ENCODE results near the gene CDKN1A.
"Not testable (repeated sequence)": the region's sequence is repeated elsewhere in the genome, so short reads cannot be mapped to it uniquely, and the experiment has no call there.

The CDKN1A gene

DNA sequence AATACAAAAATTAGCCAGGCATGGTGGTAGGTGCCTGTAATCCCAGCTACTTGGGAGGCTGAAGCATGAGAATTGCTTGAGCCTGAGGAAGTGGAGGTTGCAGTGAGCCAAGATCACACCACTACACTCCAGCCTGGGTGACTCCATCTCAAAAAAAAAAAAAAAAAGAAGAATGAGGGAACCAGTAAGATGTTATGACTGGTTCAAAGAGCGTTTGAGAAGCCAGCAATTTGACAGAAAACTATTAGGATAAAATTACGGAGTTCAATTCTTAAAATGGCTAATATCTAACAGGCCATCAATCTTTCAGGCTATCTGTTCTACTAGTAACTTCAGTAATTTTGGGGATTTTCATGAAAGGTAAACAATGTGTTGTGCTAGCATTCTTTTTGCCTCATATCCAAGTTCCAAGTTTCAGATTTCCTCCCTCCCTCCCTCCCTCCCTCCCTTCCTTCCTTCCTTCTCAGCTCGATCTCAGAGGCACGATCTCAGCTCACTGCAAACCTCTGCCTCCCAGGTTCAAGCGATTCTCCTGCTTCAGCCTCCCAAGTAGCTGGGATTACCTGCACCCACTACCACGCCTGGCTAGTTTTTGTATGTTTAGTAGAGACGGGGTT lies 26.6 kb downstream of the CDKN1A start:
- H3K9me3 Mint-ChIP-seq; DNase-seq; H3K27ac Mint-ChIP-seq; H3K4me1 Mint-ChIP-seq; H3K36me3 Mint-ChIP-seq (ENCODE audit: low read depth); ATAC-seq; H3K4me3 Mint-ChIP-seq; H3K27me3 Mint-ChIP-seq: not testable (repeated sequence)

DNA sequence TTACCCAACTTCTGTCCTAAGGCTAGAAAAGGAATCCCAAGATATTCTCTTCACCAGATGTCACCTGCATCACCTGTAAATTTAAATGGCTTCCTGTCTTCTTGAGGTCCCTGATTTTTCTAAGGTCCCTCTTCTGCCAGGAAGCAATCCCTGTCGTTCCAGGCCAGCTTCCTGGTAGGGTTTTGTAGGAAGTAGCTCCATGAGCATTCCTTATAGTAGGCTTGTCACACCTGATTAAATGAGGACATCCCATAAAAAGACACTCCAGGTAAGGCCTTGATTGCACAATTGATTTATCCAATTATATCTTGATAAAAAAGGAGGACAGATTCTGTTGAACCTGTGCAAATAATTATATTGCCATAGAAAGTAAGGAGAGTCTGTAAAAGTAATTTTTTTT lies 27.8 kb downstream of the CDKN1A start:
- no peak for ATAC-seq
- no peak overlapping the region for H3K4me3 Mint-ChIP-seq
- peaks cover 2% of the 10 kb centered on the region for H3K4me1 Mint-ChIP-seq

DNA sequence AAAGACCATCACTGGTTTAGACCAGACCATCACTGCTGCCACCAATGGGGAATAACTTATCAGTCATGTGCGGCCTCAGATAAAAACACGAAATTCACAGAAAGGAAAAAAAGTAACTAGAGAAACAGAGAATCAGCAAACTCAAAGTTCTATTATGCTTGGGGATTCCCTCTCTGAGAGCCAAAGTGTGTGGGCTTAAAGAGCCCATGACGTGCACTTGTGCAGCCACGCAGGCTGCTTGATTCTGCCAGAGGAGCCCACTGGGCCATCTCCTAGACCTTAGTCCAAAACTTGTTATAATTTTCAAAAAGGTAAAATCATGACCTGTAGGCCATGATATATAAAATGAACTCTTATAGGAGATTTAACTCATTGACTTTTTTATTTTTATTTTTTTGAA lies 34.3 kb downstream of the CDKN1A start:
- ATAC-seq (no peak), DNase-seq (no peak)
- no peak overlapping the region for H3K27ac Mint-ChIP-seq
- H3K4me1 Mint-ChIP-seq: no peaks in the 10 kb centered on the region
- peaks cover 2% of the 10 kb centered on the region for H3K27me3 Mint-ChIP-seq
- H3K4me3 Mint-ChIP-seq: no peak overlapping the region
- no peaks in the 10 kb centered on the region for H3K36me3 Mint-ChIP-seq (ENCODE audit: low read depth)
- H3K9me3 Mint-ChIP-seq: no peaks in the 10 kb centered on the region

More for the DNA sequence above, 27.8 kb downstream of the CDKN1A start:
- H3K27me3 Mint-ChIP-seq: no peaks in the 10 kb centered on the region
- no peak for DNase-seq
- H3K36me3 Mint-ChIP-seq (ENCODE audit: low read depth): no peaks in the 10 kb centered on the region
- no peaks in the 10 kb centered on the region for H3K9me3 Mint-ChIP-seq
- no peak overlapping the region for H3K27ac Mint-ChIP-seq

DNA sequence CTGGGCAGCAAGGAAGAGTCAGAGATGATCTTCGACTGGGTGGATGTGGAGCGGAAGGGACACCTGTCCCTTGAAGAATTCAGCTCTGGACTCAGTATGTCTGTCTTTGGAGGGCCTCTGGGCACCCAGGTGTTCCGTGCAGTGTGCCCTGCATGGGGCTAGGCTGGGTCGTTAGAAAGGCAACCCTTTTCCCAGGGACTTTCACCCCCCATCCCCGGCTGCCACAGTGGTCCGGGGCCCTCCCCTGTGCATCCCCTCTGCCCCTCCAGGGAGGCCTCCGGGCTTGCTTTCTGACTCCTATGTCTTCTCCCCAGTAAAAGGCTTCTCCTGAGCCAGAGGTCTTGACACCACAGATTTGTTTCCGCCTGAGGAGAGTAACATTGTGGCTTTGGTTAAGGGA lies 35.3 kb downstream of the CDKN1A start:
- ATAC-seq (no peak), DNase-seq (no peak)
- H3K4me3 Mint-ChIP-seq: no peak overlapping the region
- H3K27ac Mint-ChIP-seq: no peak overlapping the region
- H3K9me3 Mint-ChIP-seq: no peaks in the 10 kb centered on the region
- H3K4me1 Mint-ChIP-seq: no peaks in the 10 kb centered on the region
- H3K36me3 Mint-ChIP-seq (ENCODE audit: low read depth): no peaks in the 10 kb centered on the region
- H3K27me3 Mint-ChIP-seq: peaks cover 2% of the 10 kb centered on the region

DNA sequence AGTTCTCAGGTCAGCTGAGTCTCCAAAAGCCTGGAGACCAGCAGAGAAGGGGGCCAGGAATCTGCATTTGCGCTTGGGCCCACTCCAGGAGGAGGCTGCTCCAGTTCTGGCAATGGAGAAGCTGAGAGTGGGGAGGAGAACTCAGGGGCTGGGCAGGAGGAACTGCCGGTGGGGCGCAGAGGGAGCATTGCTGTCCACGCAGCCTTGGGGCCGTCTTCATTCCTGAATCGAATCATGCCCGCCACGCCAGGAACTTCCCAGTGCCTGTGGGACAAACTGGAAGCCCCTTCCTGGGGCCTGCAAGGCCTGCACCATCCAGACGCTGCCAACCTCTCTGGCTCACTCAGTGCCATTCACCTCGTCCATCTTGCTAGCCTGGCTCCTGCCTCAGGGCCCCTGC lies 36.0 kb downstream of the CDKN1A start:
- no peak overlapping the region for H3K27ac Mint-ChIP-seq
- peaks cover 2% of the 10 kb centered on the region for H3K27me3 Mint-ChIP-seq
- no peaks in the 10 kb centered on the region for H3K36me3 Mint-ChIP-seq (ENCODE audit: low read depth)
- no peaks in the 10 kb centered on the region for H3K4me1 Mint-ChIP-seq
- DNase-seq (no peak), ATAC-seq (no peak)
- no peak overlapping the region for H3K4me3 Mint-ChIP-seq
- no peaks in the 10 kb centered on the region for H3K9me3 Mint-ChIP-seq

DNA sequence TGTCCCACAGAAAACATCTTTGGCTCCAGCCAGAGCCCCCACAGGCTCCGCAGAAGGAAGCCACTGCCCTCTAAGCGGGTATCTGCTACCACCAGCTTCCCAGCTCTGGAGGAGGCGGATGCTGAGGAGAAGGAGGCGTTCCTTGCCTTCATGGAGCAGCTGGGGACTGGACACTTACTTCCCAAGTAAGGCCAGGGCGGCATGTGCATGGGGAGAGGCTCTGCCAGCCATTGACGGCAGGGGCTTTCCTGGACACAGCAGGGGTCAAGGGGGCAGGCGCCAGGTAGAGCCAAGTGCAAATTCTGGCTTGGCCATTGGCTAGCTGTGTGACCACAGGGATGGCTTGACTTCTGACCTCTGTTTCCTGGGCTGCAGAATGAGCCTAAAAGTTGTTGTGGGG lies 37.0 kb downstream of the CDKN1A start:
- Mint-ChIP-seq H3K36me3 (ENCODE audit: low read depth) (no peaks in the 10 kb centered on the region), H3K4me3 (no peak overlapping the region), H3K4me1 (no peaks in the 10 kb centered on the region), H3K27me3 (peaks cover 2% of the 10 kb centered on the region), H3K9me3 (no peaks in the 10 kb centered on the region), H3K27ac (no peak overlapping the region)
- DNase-seq (no peak), ATAC-seq (no peak)

DNA sequence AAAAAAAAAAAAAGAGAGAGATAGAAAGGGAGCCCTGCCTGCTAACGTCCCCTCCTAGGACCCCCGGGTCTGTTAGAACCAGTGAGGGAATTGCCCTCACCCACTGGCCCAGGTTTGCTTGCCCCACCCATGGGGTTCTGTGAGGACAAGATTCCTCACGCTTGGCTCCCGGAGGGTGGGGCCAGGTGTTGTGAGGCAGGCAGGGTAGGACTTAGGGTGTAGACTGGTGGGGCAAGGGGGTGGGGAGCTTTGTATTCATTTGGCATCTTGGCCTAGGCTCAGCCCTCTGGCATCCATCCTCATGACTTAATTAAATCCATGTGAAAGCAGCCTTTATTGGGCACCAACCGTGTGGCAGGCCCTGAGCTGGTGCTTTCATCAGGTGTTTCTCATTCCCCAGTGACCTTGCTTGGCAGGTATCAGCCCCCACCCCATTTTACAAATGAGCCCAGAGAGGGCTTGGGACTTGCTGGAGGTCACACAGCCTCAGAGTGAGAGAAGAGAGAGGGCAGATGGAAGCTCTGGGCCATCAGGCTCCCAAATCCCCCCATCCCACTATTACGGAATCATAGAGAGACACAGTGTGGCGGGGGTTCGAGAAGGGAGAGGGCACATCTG lies 38.1 kb downstream of the CDKN1A start:
- Mint-ChIP-seq H3K4me1 (no peaks in the 10 kb centered on the region), H3K4me3 (no peak overlapping the region), H3K27ac (no peak overlapping the region), H3K9me3 (no peaks in the 10 kb centered on the region), H3K36me3 (ENCODE audit: low read depth) (no peaks in the 10 kb centered on the region), H3K27me3 (peaks cover 2% of the 10 kb centered on the region)
- ATAC-seq (no peak), DNase-seq (no peak)

DNA sequence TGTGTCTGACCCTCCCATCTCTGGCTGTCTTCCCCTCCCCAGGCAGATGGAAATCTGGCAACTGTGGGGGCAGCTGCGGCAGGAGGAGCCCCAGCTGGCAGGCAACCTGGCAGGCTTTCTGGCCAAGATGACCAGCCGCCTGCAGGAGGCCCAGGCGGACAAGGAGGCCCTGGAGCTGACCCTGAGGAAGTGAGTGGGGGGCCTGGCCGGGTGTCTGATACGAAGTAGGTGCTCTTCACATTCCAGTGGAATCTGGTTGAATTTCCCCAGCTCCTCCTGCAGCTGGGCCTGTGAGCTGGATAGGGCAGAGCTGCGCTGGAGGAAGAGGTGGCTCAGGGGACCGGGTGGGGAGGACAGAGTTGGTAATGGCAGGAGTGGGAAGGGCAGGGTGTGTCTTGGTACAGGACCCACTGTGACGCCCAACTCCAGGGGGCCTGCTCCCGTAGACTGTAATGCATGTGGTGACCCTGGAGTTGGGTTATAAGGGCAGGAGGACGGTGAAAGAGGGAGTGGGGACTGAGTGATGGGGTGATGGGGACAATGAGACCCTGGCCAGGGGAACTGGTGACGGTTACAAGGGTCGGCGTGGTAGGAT lies 38.8 kb downstream of the CDKN1A start:
- Mint-ChIP-seq H3K27ac (no peak overlapping the region), H3K9me3 (no peaks in the 10 kb centered on the region), H3K4me1 (no peaks in the 10 kb centered on the region), H3K4me3 (no peak overlapping the region), H3K36me3 (ENCODE audit: low read depth) (no peaks in the 10 kb centered on the region), H3K27me3 (no peaks in the 10 kb centered on the region)
- DNase-seq (no peak), ATAC-seq (no peak)

DNA sequence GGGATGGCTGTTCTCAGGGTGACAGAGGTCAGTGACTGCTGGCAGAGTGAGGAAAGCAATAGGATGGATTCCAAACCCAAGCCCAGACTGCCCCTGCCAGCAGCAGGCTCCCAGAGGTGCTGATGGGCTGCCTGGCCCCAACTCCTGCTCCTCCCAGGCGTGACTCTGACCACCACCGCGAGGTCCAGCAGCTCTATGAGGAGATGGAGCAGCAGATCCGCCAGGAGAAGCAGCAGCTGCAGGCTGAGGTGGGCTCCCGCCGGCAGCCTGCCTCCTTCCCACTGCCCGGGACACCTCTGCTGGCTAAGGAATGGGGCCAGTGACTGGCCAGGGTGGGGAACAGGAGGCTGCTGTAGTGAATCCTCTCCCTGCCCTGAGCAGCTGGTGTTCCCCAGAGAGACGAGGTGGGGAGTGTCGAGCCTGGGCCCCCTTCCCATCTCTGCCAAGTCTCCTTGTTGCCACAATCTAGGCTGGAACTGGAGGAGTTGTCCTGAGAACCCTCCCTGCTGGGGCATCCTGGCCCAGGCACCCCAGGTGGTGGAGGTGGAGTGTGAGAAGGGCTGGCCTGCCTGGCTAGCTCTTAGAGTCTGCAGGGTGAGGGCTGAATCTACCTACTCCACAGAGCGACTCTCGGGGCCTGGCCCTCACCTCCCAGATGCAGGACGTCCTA lies 39.5 kb downstream of the CDKN1A start:
- H3K4me1 Mint-ChIP-seq: no peaks in the 10 kb centered on the region
- no peaks in the 10 kb centered on the region for H3K27me3 Mint-ChIP-seq
- no peak overlapping the region for H3K4me3 Mint-ChIP-seq
- H3K27ac Mint-ChIP-seq: no peak overlapping the region
- H3K36me3 Mint-ChIP-seq (ENCODE audit: low read depth): no peaks in the 10 kb centered on the region
- no peaks in the 10 kb centered on the region for H3K9me3 Mint-ChIP-seq
- no peak for DNase-seq
- ATAC-seq: no peak

DNA sequence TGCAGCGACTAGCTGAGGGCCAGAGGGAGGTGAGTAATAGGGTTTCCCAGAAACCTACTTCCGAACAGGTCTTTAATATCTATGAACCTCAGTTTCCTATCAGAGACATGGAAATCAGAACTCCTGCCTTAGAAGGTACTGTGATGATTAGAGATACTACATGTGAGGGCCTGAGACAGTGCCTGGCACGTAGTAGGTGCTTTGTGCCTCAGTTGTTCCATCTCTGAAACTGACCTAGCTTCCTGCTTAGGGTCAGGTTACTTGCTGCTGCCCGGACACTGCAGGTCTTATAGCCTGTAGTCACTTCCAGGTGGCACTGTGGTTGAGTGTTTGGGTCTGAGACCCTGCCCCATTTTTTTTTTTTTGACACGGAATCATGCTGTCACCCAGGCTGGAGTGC lies 40.0 kb downstream of the CDKN1A start:
- no peak for ATAC-seq
- H3K27me3 Mint-ChIP-seq: no peaks in the 10 kb centered on the region
- no peak overlapping the region for H3K4me3 Mint-ChIP-seq
- no peaks in the 10 kb centered on the region for H3K4me1 Mint-ChIP-seq
- DNase-seq: no peak
- no peaks in the 10 kb centered on the region for H3K9me3 Mint-ChIP-seq
- no peak overlapping the region for H3K27ac Mint-ChIP-seq
- no peaks in the 10 kb centered on the region for H3K36me3 Mint-ChIP-seq (ENCODE audit: low read depth)

DNA sequence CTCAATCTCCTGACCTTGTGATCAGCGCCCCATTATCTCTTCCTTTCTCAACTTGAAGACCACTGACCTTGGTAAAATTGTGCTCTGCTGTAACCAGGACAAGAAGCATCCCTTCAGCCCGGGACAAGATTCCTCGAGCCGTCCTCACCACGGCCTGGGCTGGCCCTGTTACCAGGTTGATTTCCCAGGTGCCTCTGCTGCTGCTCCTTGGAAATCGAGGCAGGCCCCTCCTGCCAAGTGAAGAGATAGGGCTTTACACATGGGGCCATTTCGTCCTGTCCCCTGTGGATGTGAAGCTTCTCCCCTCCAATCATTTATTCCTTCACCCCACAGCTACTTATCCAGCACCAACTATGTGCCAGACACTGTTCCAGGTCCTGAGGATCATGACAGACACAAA lies 40.6 kb downstream of the CDKN1A start:
- Mint-ChIP-seq H3K27me3 (no peaks in the 10 kb centered on the region), H3K27ac (no peak overlapping the region), H3K36me3 (ENCODE audit: low read depth) (no peaks in the 10 kb centered on the region), H3K9me3 (no peaks in the 10 kb centered on the region), H3K4me1 (no peaks in the 10 kb centered on the region), H3K4me3 (no peak overlapping the region)
- ATAC-seq (no peak), DNase-seq (no peak)

DNA sequence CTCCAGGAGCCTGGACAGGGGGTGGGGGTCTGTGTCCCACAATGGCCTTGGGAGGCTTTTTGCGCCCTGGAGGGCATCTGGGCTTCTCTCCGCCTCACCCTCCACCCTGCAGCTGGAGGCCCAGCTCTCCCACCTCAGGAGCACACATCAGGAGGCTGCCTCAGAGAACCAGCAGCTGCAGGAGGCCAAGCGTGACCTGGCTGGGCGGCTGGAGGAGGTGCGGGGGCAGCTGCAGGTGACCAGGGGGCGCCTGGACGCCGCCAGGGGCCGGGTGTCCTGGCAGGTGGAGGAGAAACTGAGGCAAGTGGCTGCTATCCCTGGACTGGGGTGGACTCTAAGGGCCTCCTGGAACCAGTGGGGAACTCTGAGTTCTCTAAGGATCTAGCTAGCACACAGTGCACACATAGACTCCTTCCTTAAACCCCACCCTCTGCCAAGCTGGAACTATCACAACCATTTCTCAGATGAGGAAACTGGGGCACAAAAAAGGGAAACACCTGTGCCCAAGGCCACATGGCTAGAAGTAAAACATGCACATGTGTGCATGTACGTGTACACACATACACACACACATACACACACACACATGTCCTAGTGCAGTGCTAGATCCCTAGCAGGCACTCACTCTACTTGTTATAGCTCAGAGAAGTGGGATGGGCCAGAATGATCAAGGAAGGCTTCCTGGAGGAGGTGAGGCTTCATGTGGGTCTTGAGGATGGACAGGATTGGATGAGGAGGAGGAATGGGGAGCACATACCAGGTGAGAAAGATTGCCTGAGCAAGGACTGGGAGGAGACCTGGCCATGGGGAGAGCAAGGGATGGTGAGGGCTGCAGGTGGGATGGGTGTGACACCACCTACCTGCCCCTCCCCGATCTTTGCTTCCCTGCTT lies 42.0 kb downstream of the CDKN1A start:
- no peaks in the 10 kb centered on the region for H3K36me3 Mint-ChIP-seq (ENCODE audit: low read depth)
- H3K27me3 Mint-ChIP-seq: no peaks in the 10 kb centered on the region
- no peak for DNase-seq
- no peak overlapping the region for H3K27ac Mint-ChIP-seq
- ATAC-seq: no peak
- H3K4me3 Mint-ChIP-seq: no peak overlapping the region
- H3K9me3 Mint-ChIP-seq: no peaks in the 10 kb centered on the region
- H3K4me1 Mint-ChIP-seq: peaks cover 10% of the 10 kb centered on the region

DNA sequence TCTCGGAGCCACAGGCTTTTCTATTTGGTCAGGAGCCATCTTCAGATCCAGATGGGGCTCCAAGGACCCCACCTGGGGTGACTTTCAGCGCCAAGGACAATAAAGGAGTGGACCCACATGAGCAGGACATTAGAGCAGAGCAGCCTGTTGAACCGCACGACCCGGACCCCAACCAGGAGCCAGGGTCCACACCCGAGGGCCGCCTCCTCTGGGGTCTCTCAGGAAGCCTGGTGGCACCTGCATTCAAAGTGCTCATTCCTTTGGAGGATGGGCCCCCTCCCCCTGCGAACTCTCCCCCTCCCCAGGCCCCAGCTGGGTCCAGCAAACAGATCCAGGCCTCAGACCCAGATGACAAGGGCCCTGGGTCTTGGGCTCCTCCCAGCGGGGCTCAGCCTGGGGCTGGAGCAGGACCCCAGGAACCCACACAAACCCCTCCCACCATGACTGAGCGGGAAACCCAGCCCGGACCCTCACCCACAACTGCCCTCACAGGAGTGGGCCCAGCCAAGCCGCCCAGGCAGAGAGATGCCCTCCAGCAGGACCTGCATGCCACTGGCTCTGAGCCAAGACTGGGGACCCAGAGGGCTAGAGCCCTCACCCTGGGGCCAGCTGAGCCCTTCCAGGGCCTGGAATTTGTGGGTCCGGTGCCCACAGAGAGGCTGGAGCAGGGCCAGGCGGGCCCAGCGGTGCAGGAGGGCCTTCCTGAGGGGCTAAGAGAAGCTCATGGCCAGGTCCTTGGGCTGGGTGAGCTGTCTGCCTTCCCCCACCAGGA lies 43.0 kb downstream of the CDKN1A start:
- ATAC-seq: no peak
- Mint-ChIP-seq H3K27me3 (no peaks in the 10 kb centered on the region), H3K4me1 (peaks cover 16% of the 10 kb centered on the region), H3K36me3 (ENCODE audit: low read depth) (no peaks in the 10 kb centered on the region), H3K4me3 (no peak overlapping the region), H3K9me3 (no peaks in the 10 kb centered on the region), H3K27ac (no peak overlapping the region)
- DNase-seq: no peak

DNA sequence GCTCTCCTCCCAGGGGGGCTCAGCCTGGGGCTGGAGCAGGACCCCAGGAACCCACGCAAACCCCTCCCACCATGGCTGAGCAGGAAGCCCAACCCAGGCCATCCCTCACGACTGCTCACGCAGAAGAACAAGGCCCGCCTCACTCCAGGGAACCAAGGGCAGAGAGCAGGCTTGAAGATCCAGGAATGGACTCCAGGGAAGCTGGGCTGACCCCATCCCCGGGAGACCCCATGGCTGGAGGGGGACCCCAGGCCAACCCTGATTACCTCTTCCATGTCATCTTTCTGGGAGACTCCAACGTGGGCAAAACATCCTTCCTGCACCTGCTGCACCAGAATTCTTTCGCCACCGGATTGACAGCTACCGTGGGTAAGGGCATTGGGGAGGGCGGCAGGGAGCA lies 43.9 kb downstream of the CDKN1A start:
- DNase-seq (no peak), ATAC-seq (no peak)
- no peaks in the 10 kb centered on the region for H3K27me3 Mint-ChIP-seq
- H3K9me3 Mint-ChIP-seq: no peaks in the 10 kb centered on the region
- H3K4me3 Mint-ChIP-seq: no peak overlapping the region
- H3K4me1 Mint-ChIP-seq: peaks cover 20% of the 10 kb centered on the region
- no peaks in the 10 kb centered on the region for H3K36me3 Mint-ChIP-seq (ENCODE audit: low read depth)
- no peak overlapping the region for H3K27ac Mint-ChIP-seq

Measured in activated naive CD8-positive, alpha-beta T cell treated with anti-CD3 and anti-CD28 coated beads, Interleukin-2, amount 50 U/mL, for 24 hours (primary cell).